ENCODE data around the gene POLR2H.

The POLR2H gene

GRCh38 chr3:184387174-184387714, 25.7 kb downstream of the POLR2H start:
- DNase-seq (ENCODE audit: low read depth, low spot score), result no peak

DNA sequence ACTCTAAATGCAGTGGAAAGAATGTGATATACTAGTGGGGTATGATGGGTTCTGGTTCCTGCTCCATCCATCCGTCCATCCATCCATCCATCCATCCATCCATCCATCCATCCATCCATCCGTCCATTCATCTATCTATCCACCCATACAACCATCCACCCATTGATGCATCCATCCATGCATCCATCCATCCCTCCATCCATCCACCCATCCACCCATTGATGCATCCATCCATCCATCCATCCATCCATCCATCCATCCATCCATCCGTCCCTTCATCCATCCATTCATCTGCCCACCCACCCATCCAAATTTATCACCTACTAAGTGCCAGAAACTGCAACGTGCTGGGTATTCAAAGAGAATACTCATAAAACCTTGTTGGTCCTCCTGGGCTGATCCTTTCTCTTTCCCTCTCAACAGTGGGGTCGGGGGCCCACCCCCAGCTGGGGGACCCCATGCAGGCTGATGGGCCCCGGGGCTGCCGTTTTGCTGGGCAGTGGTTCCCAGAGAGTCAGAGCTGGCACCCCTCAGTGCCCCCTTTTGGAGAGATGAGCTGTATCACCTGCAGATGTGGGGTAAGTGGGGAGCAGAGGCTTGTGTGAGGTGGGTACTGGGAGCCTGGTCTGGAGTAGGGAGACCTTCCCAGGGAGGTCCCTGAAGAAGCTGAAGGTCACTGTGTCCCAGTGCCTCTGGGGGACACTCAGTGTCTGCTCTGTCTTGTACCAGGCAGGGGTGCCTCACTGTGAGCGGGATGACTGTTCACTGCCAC, 26.8 kb downstream of the POLR2H start:
- DNase-seq (ENCODE audit: low read depth, low spot score), result no peak

DNA sequence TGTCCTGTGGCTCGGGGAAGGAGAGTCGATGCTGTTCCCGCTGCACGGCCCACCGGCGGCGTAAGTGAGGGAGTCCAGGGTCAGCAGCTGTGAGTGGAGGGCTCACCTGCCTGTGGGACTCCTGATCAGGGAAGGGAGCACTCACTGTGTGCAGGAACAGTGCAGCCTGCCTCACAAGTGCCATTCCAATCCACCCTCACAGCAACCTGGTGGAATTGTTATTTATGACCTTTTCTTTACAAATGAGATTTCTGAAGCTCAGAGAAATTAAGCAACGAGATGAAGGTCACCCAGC, 27.4 kb downstream of the POLR2H start:
- DNase-seq (ENCODE audit: low read depth, low spot score), result no peak

GRCh38 chr3:184389384-184389783, 27.9 kb downstream of the POLR2H start:
- no peak for DNase-seq (ENCODE audit: low read depth, low spot score)

DNA sequence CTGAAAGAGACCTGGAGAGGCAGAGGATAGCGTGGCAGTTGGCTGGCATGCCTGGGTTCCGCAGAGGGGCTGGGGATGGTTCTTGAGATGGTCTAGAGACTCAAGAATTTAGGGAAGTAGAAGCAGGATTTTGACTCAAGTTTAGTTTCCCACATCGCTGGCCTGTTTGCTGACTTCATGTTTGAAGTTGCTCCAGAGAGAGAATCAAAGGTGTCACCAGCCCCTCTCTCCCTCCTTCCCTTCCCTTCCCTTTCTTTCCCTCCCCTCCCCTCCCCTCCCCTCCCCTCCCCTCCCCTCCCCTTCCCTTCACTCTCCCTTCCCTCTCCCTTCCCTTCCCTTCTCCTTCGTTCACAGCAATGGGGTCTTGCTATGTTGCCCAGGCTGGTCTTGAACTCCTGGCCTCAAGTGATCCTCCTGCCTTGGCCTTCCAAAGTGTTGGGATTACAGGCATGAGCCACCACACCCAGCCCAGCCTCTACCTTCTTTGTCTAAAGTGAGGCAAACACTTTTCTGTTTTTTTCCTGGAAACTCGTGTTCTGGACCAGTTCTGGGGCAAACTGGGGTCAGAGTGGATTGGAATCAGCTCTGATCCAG, 28.5 kb downstream of the POLR2H start:
- no peak for DNase-seq (ENCODE audit: low read depth, low spot score)

- DNase-seq (ENCODE audit: low read depth, low spot score), result no peak
These were observed 29.8 kb downstream of the POLR2H start for GRCh38 chr3:184391266-184391665.

DNA sequence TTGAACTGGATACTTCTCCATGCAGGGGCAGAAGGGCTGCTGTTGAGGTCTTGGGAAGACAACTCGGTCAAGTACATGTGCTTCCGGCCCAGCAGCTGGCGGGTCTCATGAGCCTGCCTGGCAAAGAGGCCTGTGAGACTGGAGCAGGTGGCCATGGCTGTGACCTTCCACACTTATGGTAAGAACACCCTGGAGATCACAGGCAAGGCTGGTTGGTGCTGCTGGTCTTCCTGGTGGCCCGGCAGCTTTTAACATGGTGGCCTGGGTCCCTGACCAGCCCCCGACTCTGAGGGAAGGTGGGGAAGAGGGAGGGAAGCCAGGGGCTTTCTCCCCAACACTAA, 33.8 kb downstream of the POLR2H start:
- DNase-seq (ENCODE audit: low read depth, low spot score), result no peak

DNA sequence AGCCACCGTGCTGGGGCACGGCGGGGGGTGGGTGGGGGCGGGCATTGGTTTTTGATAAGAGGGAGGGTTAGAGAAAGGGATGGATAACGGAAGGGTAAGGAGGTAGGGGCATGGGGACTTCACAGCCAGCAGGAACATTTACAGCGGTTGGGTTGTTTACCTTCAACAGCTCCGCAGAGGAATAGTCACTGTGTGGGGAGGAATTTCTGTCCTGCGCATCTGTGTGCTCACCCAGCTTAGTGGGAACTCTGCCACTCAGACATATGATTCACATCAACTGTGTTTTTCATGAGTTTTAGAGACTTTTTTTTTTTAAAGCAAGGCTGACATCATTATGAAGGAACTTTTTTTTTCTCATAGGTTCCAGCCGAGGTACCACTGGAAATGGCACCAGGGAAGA, 37.9 kb downstream of the POLR2H start:
- no peak for DNase-seq (ENCODE audit: low read depth, low spot score)

DNA sequence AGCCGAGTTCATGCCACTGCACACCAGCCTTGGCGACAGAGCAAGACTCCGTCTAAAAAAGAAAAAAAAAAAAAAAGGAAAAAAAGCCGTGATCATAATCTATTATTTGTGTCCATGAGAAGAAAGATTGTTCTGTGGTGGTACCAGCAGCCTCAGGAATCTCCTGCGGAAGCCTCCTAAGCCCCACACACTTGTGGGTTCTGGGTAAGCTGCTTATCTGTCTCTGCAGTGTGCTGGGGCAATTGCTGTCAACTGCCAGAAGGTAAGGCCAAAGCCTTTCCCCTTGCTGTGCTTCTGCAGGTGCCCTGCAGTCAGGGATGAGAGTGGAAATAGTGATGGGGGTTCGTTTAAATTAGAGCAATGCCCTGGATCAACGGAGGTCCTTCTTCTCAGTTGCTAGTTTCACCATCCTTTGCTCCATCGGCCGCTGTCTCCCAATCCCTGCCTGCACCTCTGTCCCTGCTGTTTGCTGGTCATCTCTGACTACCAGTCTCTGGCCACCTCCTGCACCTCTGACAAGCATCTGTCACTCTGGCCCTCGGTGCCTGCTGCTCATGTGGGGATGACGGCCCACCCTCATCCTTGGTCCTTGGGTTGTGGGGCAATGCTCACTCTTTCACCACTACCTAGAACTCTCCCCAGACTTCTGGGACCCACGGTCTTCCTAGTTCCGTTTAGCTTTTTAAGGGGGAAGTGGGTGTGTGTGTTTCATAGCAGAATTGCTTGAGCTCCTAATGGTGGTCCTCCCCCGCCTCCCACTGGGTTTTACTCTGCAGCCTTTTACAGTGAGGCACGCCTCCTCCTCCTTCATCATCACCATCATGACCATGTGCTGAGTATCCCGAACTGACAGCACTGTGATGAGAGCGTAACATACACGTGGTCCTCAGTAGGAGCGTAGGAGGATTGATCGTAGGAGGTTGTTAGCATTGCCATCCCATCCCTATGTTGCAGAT, 43.8 kb downstream of the POLR2H start:
- no peak for DNase-seq (ENCODE audit: low read depth, low spot score)

DNA sequence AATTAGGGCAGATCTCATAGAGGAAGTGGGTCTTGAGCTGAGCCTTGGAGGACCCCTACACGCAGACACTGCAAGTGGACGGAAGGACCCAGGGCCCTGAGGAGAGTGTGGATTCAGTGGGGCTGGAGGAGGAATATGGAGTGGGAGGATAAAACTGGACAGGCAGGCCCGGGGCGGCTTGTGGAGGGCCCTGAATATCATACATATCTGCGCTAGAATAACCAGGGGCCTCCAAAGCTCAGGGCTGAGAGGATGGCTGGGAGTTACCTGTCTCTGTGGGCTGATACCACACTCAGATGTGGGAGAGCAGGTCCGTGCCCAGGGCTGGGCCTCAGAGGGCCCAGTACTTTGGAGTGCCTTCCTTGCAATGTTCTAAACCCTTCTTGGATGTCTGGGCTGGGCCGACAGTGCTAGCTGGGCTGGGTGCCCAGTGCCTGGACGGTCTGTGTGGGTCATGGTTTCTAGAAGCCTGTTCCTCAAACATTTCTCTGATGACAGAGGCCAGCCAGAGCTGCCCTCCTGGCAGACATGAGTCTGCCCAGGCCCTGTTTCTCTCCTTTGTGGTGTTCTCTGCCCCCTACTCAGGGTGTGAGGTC, 47.9 kb downstream of the POLR2H start:
- DNase-seq (ENCODE audit: low read depth, low spot score), result no peak

- DNase-seq (ENCODE audit: low read depth, low spot score), result no peak
These were observed 48.5 kb downstream of the POLR2H start for GRCh38 chr3:184409946-184410500.

GRCh38 chr3:184414418-184415202, 53.1 kb downstream of the POLR2H start:
- no peak for DNase-seq (ENCODE audit: low read depth, low spot score)

DNA sequence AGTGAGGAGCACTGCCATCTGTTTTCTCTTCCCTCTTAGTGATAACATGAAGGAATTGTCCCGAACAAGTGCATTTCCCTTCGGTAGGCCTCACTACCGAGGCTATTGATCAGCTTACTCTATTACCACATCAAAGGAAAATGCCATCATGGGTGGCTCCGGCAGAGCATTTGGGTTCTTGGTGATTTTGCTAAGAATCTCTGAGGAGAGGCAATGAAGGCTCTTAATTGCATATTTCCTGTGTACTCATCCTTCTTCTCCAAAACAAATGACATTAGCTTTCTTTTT, 53.6 kb downstream of the POLR2H start:
- DNase-seq (ENCODE audit: low read depth, low spot score), result no peak

DNA sequence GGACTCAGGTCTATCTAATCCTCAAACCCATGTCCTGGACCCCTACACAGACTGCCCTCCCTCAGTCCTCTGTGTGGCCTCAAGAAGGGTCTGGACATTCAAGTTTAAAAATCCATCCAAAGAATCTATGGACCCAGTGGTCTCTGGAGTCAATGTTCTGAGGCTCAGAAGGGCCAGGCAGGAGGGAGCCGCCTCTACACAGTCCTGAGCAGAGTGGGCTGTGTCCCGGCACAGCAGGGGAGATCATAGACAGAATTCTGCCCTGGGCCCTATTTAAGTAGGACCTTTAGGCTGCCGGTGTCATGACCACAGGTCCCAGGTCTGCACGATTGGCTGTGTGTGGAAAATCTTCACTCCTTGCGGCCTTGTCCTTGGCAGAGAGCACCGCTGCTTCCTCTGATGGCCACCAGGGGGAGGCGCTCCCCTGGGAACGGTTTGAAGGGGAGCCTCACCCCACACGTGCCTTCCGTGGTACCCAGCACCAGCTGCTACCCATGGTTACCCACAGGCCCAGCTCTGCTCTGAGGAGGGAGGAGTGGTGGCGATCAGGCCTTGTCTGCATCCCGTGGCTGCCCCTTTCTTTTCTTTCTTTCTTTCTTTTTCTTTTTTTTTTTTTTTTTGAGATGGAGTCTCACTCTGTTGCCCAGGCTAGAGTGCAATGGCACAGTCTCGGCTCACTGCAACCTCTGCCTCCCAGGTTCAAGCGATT, 56.3 kb downstream of the POLR2H start:
- peak; percentile 74 for DNase-seq (ENCODE audit: low read depth, low spot score)

All from ELF-1 (cell line).